ENCODE measurements around the gene RNF212B. TPM values are rescaled to one million over a fixed set of nuclear protein-coding genes. Genes with fewer than 3 reads are reported as not detected.
A peak's percentile ranks its signal among the peaks of the same experiment; 100 is the strongest.

Gene RNF212B
- total and polyA plus RNA-seq, 2 of the 13 experiments (the other 11 are each of a cell fraction or from before 2014, with no cell fraction given), result 0.05 TPM; not detected in 1

DNA sequence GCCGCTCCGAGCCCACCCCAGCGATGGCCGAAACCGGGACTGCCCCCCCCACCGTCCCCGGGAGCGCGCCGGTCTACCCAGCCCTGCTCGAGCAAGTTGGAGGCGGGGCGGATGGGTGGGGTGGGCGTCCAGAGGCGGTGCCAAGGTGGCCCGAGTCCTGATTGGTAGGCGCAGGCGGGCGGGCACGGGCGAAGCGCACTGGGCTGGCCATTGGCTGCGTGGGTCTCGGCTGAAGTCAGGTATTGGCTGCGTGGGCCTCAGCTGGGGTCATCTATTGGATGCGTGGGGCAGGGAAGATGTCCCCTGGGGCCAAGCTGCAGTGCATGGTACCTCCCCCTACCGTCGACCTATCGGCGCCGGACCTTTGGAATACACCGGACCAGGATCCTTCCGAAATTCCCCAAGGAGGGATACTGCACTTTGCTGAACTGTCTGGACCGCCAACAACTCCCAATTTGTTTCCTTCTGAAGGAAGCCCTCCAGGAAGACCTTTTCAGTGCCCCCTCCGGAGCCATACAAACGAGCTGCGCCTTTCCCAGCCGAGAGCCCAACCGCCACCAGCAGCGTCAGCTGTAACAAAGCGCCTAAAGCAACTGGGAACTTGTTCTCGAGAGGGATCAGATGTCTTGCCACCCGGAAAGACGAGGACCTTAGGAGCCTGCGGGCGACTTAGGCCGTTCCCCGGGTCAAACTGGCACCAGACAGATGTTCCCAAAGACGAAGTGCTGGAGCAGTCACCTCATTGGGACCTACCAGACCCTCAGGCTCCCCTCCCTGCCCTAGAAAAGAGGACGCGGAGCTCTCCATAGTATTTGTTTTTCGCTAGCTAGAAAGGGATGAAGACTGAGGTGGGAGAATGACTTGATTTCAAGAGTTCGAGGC lies 48.5 kb downstream of the RNF212B start, which contains the start of gene HOMEZ (continued):
- TF ChIP-seq, protein P1, sequence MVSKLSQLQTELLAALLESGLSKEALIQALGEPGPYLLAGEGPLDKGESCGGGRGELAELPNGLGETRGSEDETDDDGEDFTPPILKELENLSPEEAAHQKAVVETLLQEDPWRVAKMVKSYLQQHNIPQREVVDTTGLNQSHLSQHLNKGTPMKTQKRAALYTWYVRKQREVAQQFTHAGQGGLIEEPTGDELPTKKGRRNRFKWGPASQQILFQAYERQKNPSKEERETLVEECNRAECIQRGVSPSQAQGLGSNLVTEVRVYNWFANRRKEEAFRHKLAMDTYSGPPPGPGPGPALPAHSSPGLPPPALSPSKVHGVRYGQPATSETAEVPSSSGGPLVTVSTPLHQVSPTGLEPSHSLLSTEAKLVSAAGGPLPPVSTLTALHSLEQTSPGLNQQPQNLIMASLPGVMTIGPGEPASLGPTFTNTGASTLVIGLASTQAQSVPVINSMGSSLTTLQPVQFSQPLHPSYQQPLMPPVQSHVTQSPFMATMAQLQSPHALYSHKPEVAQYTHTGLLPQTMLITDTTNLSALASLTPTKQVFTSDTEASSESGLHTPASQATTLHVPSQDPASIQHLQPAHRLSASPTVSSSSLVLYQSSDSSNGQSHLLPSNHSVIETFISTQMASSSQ (IDR thresholded peaks at IDR 0.05; ENCODE audit: low read depth), result 0 out of 2 replicates have a peak, but pooled peaks have one; percentile 22
- TF ChIP-seq, protein P1 (CRISPR knock-in tag; IDR thresholded peaks at IDR 0.05; ENCODE audit: borderline replicate concordance), result peak; percentile 66
- TF ChIP-seq ZNF329 (CRISPR knock-in tag; IDR thresholded peaks at IDR 0.05; ENCODE audit: low read depth) (peak; percentile 23; the same call in 1 of the 2 replicates), ZNF782 (CRISPR knock-in tag; IDR thresholded peaks at IDR 0.05; ENCODE audit: borderline replicate concordance) (peak; percentile 71; the same call in 1 of the 2 replicates), TBP (CRISPR knock-in tag; IDR thresholded peaks at IDR 0.05) (no peak; the same call in 1 of the 2 replicates), NCOR1 (IDR thresholded peaks at IDR 0.05; ENCODE audit: borderline replicate concordance, low read length) (peak; percentile 42; the same call in 1 of the 2 replicates), SIN3B (IDR thresholded peaks at IDR 0.05; ENCODE audit: low read length) (no peak), GLI4 (CRISPR knock-in tag; IDR thresholded peaks at IDR 0.05; ENCODE audit: borderline replicate concordance) (peak; percentile 75), ZNF619 (CRISPR knock-in tag; IDR thresholded peaks at IDR 0.05) (peak; percentile 98)
- TF ChIP-seq, protein P2, sequence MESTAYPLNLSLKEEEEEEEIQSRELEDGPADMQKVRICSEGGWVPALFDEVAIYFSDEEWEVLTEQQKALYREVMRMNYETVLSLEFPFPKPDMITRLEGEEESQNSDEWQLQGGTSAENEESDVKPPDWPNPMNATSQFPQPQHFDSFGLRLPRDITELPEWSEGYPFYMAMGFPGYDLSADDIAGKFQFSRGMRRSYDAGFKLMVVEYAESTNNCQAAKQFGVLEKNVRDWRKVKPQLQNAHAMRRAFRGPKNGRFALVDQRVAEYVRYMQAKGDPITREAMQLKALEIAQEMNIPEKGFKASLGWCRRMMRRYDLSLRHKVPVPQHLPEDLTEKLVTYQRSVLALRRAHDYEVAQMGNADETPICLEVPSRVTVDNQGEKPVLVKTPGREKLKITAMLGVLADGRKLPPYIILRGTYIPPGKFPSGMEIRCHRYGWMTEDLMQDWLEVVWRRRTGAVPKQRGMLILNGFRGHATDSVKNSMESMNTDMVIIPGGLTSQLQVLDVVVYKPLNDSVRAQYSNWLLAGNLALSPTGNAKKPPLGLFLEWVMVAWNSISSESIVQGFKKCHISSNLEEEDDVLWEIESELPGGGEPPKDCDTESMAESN (CRISPR knock-in tag; conservative IDR thresholded peaks at IDR 0.05), result peak; percentile 93
- TF ChIP-seq, protein P3, sequence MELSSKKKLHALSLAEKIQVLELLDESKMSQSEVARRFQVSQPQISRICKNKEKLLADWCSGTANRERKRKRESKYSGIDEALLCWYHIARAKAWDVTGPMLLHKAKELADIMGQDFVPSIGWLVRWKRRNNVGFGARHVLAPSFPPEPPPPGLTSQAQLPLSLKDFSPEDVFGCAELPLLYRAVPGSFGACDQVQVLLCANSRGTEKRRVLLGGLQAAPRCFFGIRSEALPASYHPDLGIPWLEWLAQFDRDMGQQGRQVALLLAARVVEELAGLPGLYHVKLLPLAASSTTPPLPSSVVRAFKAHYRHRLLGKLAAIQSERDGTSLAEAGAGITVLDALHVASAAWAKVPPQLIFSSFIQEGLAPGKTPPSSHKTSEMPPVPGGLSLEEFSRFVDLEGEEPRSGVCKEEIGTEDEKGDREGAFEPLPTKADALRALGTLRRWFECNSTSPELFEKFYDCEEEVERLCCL (CRISPR knock-in tag; IDR thresholded peaks at IDR 0.05; ENCODE audit: borderline replicate concordance), result peak; percentile 86; the same call in 1 of the 2 replicates
- TF ChIP-seq, protein P4, sequence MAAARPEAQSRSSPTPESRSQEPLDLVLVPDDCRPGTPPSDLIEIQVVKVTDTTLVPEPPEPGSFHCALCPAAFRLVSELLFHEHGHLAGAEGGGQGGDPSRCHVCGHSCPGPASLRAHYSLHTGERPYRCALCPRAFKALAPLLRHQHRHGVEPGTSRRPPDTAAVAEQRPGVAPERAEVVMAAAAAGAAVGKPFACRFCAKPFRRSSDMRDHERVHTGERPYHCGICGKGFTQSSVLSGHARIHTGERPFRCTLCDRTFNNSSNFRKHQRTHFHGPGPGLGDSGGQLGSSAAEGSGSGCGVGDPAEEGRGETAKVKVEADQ (CRISPR knock-in tag; IDR thresholded peaks at IDR 0.05; ENCODE audit: borderline replicate concordance), result peak; percentile 75
- TF ChIP-seq, protein P5, sequence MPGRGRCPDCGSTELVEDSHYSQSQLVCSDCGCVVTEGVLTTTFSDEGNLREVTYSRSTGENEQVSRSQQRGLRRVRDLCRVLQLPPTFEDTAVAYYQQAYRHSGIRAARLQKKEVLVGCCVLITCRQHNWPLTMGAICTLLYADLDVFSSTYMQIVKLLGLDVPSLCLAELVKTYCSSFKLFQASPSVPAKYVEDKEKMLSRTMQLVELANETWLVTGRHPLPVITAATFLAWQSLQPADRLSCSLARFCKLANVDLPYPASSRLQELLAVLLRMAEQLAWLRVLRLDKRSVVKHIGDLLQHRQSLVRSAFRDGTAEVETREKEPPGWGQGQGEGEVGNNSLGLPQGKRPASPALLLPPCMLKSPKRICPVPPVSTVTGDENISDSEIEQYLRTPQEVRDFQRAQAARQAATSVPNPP (CRISPR knock-in tag; IDR thresholded peaks at IDR 0.05), result peak; percentile 86
- TF ChIP-seq, protein P6, sequence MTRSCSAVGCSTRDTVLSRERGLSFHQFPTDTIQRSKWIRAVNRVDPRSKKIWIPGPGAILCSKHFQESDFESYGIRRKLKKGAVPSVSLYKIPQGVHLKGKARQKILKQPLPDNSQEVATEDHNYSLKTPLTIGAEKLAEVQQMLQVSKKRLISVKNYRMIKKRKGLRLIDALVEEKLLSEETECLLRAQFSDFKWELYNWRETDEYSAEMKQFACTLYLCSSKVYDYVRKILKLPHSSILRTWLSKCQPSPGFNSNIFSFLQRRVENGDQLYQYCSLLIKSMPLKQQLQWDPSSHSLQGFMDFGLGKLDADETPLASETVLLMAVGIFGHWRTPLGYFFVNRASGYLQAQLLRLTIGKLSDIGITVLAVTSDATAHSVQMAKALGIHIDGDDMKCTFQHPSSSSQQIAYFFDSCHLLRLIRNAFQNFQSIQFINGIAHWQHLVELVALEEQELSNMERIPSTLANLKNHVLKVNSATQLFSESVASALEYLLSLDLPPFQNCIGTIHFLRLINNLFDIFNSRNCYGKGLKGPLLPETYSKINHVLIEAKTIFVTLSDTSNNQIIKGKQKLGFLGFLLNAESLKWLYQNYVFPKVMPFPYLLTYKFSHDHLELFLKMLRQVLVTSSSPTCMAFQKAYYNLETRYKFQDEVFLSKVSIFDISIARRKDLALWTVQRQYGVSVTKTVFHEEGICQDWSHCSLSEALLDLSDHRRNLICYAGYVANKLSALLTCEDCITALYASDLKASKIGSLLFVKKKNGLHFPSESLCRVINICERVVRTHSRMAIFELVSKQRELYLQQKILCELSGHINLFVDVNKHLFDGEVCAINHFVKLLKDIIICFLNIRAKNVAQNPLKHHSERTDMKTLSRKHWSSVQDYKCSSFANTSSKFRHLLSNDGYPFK (CRISPR knock-in tag; IDR thresholded peaks at IDR 0.05; ENCODE audit: borderline replicate concordance), result peak; percentile 83; the same call in 1 of the 2 replicates

Measured in HepG2 (cell line).